ENCODE results near the gene PCSK5.

PCSK5 gene

GRCh38 chr9:76338418-76338817 is 447.9 kb downstream of the PCSK5 start:
- TF ChIP-seq TAF1 (IDR thresholded peaks at IDR 0.05; ENCODE audit: low read depth) (no peak), FOXM1 (IDR thresholded peaks at IDR 0.05; ENCODE audit: borderline replicate concordance, low read depth) (no peak), EGR1 (IDR thresholded peaks at IDR 0.05) (no peak), CREB1 (IDR thresholded peaks at IDR 0.05; ENCODE audit: low read depth) (no peak), MAX (IDR thresholded peaks at IDR 0.05) (no peak), ZBTB7A (IDR thresholded peaks at IDR 0.05; ENCODE audit: low read depth) (no peak), EP300 (IDR thresholded peaks at IDR 0.05; ENCODE audit: borderline replicate concordance) (no peak)

- TF ChIP-seq MAX (IDR thresholded peaks at IDR 0.05): no peak
Observed at GRCh38 chr9:76341616-76342015, 451.1 kb downstream of the PCSK5 start.

- TF ChIP-seq EGR1 (IDR thresholded peaks at IDR 0.05) (no peak), RAD21 (IDR thresholded peaks at IDR 0.05; ENCODE audit: low read depth) (no peak), FOXM1 (IDR thresholded peaks at IDR 0.05; ENCODE audit: borderline replicate concordance, low read depth) (no peak), YY1 (IDR thresholded peaks at IDR 0.05; ENCODE audit: low read depth) (no peak), TCF12 (IDR thresholded peaks at IDR 0.05; ENCODE audit: low read depth) (no peak), USF1 (IDR thresholded peaks at IDR 0.05) (no peak), TEAD4 (IDR thresholded peaks at IDR 0.05) (no peak), ZBTB7A (IDR thresholded peaks at IDR 0.05; ENCODE audit: low read depth) (no peak), MAX (IDR thresholded peaks at IDR 0.05) (no peak)
Observed at GRCh38 chr9:76342201-76342600, 451.7 kb downstream of the PCSK5 start.

DNA sequence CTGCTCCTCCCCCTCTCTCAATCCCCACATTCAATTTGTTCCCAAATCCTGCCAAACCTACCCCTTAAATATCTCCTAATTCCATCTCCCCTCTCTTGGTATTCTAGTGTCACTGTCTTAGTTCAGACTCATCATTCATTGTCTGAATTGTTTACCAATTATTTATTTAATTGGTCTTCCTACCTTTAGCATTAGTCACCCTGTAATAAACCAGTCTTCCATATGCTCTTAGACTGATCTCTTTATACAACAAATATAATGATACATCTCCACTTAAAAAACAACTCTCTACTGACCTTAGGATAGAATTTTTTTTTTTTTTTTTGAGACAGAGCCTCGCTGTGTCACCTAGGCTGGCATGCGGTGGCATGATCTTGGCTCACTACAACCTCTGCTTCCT is 452.4 kb downstream of the PCSK5 start:
- no peak for TF ChIP-seq TAF1 (IDR thresholded peaks at IDR 0.05; ENCODE audit: low read depth)
- TF ChIP-seq ZBTB7A (IDR thresholded peaks at IDR 0.05; ENCODE audit: low read depth): no peak
- no peak for TF ChIP-seq TEAD4 (IDR thresholded peaks at IDR 0.05)
- no peak for TF ChIP-seq MAX (IDR thresholded peaks at IDR 0.05)
- TF ChIP-seq, protein P1, sequence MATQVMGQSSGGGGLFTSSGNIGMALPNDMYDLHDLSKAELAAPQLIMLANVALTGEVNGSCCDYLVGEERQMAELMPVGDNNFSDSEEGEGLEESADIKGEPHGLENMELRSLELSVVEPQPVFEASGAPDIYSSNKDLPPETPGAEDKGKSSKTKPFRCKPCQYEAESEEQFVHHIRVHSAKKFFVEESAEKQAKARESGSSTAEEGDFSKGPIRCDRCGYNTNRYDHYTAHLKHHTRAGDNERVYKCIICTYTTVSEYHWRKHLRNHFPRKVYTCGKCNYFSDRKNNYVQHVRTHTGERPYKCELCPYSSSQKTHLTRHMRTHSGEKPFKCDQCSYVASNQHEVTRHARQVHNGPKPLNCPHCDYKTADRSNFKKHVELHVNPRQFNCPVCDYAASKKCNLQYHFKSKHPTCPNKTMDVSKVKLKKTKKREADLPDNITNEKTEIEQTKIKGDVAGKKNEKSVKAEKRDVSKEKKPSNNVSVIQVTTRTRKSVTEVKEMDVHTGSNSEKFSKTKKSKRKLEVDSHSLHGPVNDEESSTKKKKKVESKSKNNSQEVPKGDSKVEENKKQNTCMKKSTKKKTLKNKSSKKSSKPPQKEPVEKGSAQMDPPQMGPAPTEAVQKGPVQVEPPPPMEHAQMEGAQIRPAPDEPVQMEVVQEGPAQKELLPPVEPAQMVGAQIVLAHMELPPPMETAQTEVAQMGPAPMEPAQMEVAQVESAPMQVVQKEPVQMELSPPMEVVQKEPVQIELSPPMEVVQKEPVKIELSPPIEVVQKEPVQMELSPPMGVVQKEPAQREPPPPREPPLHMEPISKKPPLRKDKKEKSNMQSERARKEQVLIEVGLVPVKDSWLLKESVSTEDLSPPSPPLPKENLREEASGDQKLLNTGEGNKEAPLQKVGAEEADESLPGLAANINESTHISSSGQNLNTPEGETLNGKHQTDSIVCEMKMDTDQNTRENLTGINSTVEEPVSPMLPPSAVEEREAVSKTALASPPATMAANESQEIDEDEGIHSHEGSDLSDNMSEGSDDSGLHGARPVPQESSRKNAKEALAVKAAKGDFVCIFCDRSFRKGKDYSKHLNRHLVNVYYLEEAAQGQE (IDR thresholded peaks at IDR 0.05; ENCODE audit: low read depth): no peak
- TF ChIP-seq TCF12 (IDR thresholded peaks at IDR 0.05; ENCODE audit: low read depth): no peak
- no peak for TF ChIP-seq YY1 (IDR thresholded peaks at IDR 0.05; ENCODE audit: low read depth)
- no peak for TF ChIP-seq EGR1 (IDR thresholded peaks at IDR 0.05)
- TF ChIP-seq NFIC (IDR thresholded peaks at IDR 0.05): no peak
- no peak for TF ChIP-seq EP300 (IDR thresholded peaks at IDR 0.05; ENCODE audit: borderline replicate concordance)
- no peak for TF ChIP-seq RAD21 (IDR thresholded peaks at IDR 0.05; ENCODE audit: low read depth)
- TF ChIP-seq CEBPB (IDR thresholded peaks at IDR 0.05): no peak
- TF ChIP-seq CREB1 (IDR thresholded peaks at IDR 0.05; ENCODE audit: low read depth): no peak
- no peak for TF ChIP-seq USF1 (IDR thresholded peaks at IDR 0.05)
- TF ChIP-seq FOXM1 (IDR thresholded peaks at IDR 0.05; ENCODE audit: borderline replicate concordance, low read depth): no peak

- TF ChIP-seq ZBTB7A (IDR thresholded peaks at IDR 0.05; ENCODE audit: low read depth): no peak
- no peak for TF ChIP-seq NFIC (IDR thresholded peaks at IDR 0.05)
- TF ChIP-seq FOXM1 (IDR thresholded peaks at IDR 0.05; ENCODE audit: borderline replicate concordance, low read depth): no peak
- no peak for TF ChIP-seq TEAD4 (IDR thresholded peaks at IDR 0.05)
- no peak for TF ChIP-seq USF1 (IDR thresholded peaks at IDR 0.05)
- TF ChIP-seq TCF12 (IDR thresholded peaks at IDR 0.05; ENCODE audit: low read depth): no peak
- TF ChIP-seq YY1 (IDR thresholded peaks at IDR 0.05; ENCODE audit: low read depth): no peak
- no peak for TF ChIP-seq CREB1 (IDR thresholded peaks at IDR 0.05; ENCODE audit: low read depth)
- TF ChIP-seq EGR1 (IDR thresholded peaks at IDR 0.05): no peak
- TF ChIP-seq, protein P1 (IDR thresholded peaks at IDR 0.05; ENCODE audit: low read depth): no peak
- TF ChIP-seq EP300 (IDR thresholded peaks at IDR 0.05; ENCODE audit: borderline replicate concordance): no peak
Observed at GRCh38 chr9:76349865-76350264, 459.4 kb downstream of the PCSK5 start.

GRCh38 chr9:76351006-76351405 is 460.5 kb downstream of the PCSK5 start:
- TF ChIP-seq TEAD4 (IDR thresholded peaks at IDR 0.05): no peak
- no peak for TF ChIP-seq TAF1 (IDR thresholded peaks at IDR 0.05; ENCODE audit: low read depth)
- TF ChIP-seq NFIC (IDR thresholded peaks at IDR 0.05): no peak
- no peak for TF ChIP-seq FOXM1 (IDR thresholded peaks at IDR 0.05; ENCODE audit: borderline replicate concordance, low read depth)
- TF ChIP-seq YY1 (IDR thresholded peaks at IDR 0.05; ENCODE audit: low read depth): no peak
- TF ChIP-seq USF1 (IDR thresholded peaks at IDR 0.05): no peak
- no peak for TF ChIP-seq ZBTB7A (IDR thresholded peaks at IDR 0.05; ENCODE audit: low read depth)
- TF ChIP-seq MAX (IDR thresholded peaks at IDR 0.05): no peak
- TF ChIP-seq CEBPB (IDR thresholded peaks at IDR 0.05): no peak
- TF ChIP-seq, protein P1 (IDR thresholded peaks at IDR 0.05; ENCODE audit: low read depth): no peak

Measured in Ishikawa (cell line).